Liver (tissue), 9 donors: ENCODE data around the gene SLC24A1. TPM values are rescaled to one million over a fixed set of nuclear protein-coding genes. Genes with fewer than 3 reads are reported as not detected.

ENCODE experiments used
- DNase-seq: peaks from one replicate; pipeline ENCODE4 v3.0.0-alpha.2; 2017; ENCODE audit warnings: low spot score
- H3K27ac ChIP-seq, 2 donors: one replicate each; pipeline ENCODE4 v1.7.0; 2013; ENCODE audit warnings: inconsistent platforms in 2 of 2, low read length in 2 of 2, control low read depth in 1 of 2, low read depth in 1 of 2, mild to moderate bottlenecking in 1 of 2
- H3K27me3 ChIP-seq, 4 donors: one replicate each; pipeline versions ENCODE4 v1.6.1 to v1.7.0; 2013; ENCODE audit warnings: low read length in 3 of 4, inconsistent platforms in 1 of 4, mild to moderate bottlenecking in 1 of 4, moderate library complexity in 1 of 4; ENCODE audit not compliant: control insufficient read depth in 4 of 4, insufficient read depth in 4 of 4
- H3K36me3 ChIP-seq, 4 donors: one replicate each; pipeline versions ENCODE4 v1.6.1 to v1.7.0; 2013; ENCODE audit warnings: low read length in 3 of 4, mild to moderate bottlenecking in 3 of 4, low read depth in 1 of 4, moderate library complexity in 1 of 4; ENCODE audit not compliant: control insufficient read depth in 4 of 4, insufficient read depth in 3 of 4
- H3K4me1 ChIP-seq, 4 donors: one replicate each; pipeline versions ENCODE4 v1.6.1 to v1.7.0; 2013; ENCODE audit warnings: low read length in 3 of 4, mild to moderate bottlenecking in 3 of 4, moderate library complexity in 1 of 4; ENCODE audit not compliant: control insufficient read depth in 4 of 4, insufficient read depth in 4 of 4
- H3K4me3 ChIP-seq, 3 donors: one replicate each; pipeline versions ENCODE4 v1.6.1 to v1.7.0; 2013; ENCODE audit warnings: low read length in 3 of 3, control low read depth in 1 of 3, low read depth in 1 of 3, mild to moderate bottlenecking in 1 of 3
- H3K9ac ChIP-seq, 2 donors: one replicate each; pipeline ENCODE4 v1.7.0; 2013; ENCODE audit warnings: low read length in 2 of 2, mild to moderate bottlenecking in 2 of 2, moderate library complexity in 2 of 2, control low read depth in 1 of 2, low read depth in 1 of 2
- H3K9me3 ChIP-seq, 4 donors: one replicate each; pipeline versions ENCODE4 v1.6.1 to v1.7.0; 2013; ENCODE audit warnings: low read length in 3 of 4; ENCODE audit not compliant: control insufficient read depth in 4 of 4
- ATF3 ChIP-seq: IDR thresholded peaks from 2 replicates; pipeline ENCODE4 v1.6.1; 2016; ENCODE audit warnings: antibody characterized with exemption
- CTCF ChIP-seq: fragments of 150-350 bp; IDR thresholded peaks from 2 replicates; pipeline ENCODE4 v1.5.1; 2017; ENCODE audit warnings: improper control_type of control experiment, low read depth, low read length; ENCODE audit not compliant: missing input control
- EGR1 ChIP-seq, 2 donors: IDR thresholded peaks; 2 replicates each; pipeline ENCODE4 v1.6.1; 2016 to 2018; ENCODE audit warnings: antibody characterized with exemption in 2 of 2, low read depth in 2 of 2
- FOXA2 ChIP-seq: IDR thresholded peaks from 2 replicates; pipeline ENCODE4 v1.6.1; 2016; ENCODE audit warnings: antibody characterized with exemption
- GABPA ChIP-seq, 2 donors: IDR thresholded peaks in 1 of 2; conservative IDR thresholded peaks in 1 of 2; 2 replicates each; pipeline ENCODE4 v1.6.1; 2016; ENCODE audit warnings: antibody characterized with exemption in 2 of 2, mild to moderate bottlenecking in 1 of 2, moderate library complexity in 1 of 2
- JUND ChIP-seq, 2 donors: IDR thresholded peaks; 2 replicates each; pipeline ENCODE4 v1.6.1; 2016; ENCODE audit warnings: antibody characterized with exemption in 2 of 2
- MAX ChIP-seq: IDR thresholded peaks from 2 replicates; pipeline ENCODE4 v1.6.1; 2016; ENCODE audit warnings: antibody characterized with exemption
- NR2F2 ChIP-seq: IDR thresholded peaks from 2 replicates; pipeline ENCODE4 v1.6.1; 2016; ENCODE audit warnings: antibody characterized with exemption
- RAD21 ChIP-seq, 2 donors: IDR thresholded peaks; 2 replicates each; pipeline ENCODE4 v1.6.1; 2016; ENCODE audit warnings: antibody characterized with exemption in 2 of 2, mild to moderate bottlenecking in 2 of 2
- RXRA ChIP-seq, 2 donors: IDR thresholded peaks; 2 replicates each; pipeline ENCODE4 v1.6.1; 2017 to 2018; ENCODE audit warnings: antibody characterized with exemption in 2 of 2, mild to moderate bottlenecking in 1 of 2
- SP1 ChIP-seq: IDR thresholded peaks from 2 replicates; pipeline ENCODE4 v1.6.1; 2018; ENCODE audit warnings: antibody characterized with exemption, mild to moderate bottlenecking
- TAF1 ChIP-seq: conservative IDR thresholded peaks from 2 replicates; pipeline ENCODE4 v1.6.1; 2016; ENCODE audit warnings: antibody characterized with exemption, mild to moderate bottlenecking
- YY1 ChIP-seq: IDR thresholded peaks from 2 replicates; pipeline ENCODE4 v1.6.1; 2016; ENCODE audit warnings: antibody characterized with exemption, mild to moderate bottlenecking
- ZBTB33 ChIP-seq: IDR thresholded peaks from 2 replicates; pipeline ENCODE4 v1.6.1; 2016; ENCODE audit warnings: antibody characterized with exemption
- WGBS: extraction: QIAGEN DNeasy Blood & Tissue Kit; methylation state at CpG from one replicate; pipeline ENCODE4 v1.1.7; 2013; 5-methylcytosine and 5-hydroxymethylcytosine counted together
- polyA plus RNA-seq, 2 donors: library from polyadenylated mRNA; stranded (reverse) in 1 of 2; unstranded in 1 of 2; fragments of 200-250 nt in 1 of 2; fragments of >200 nt in 1 of 2; fragmentation: Nextera tagmentation in 1 of 2; extraction: Ambion mirVana in 1 of 2; gene quantifications; one replicate each; pipeline versions ENCODE4 v1.2.1 to v1.2.3, GENCODE V29; 2013 to 2015
- total RNA-seq, 2 donors: library from RNA; depleted of rRNA; stranded (reverse); fragments of >200 nt; gene quantifications; one replicate each; pipeline ENCODE4 v1.2.3, GENCODE V29; 2014
- donor health status: healthy.
- donor health status: healthy.
- donor health status: healthy.
- donor health status: healthy.
- donor health status: healthy.

SLC24A1 gene
- total and polyA plus RNA-seq, 4 donors: 1.8 to 3.3 (median 2.2) TPM

GRCh38 chr15:65659502-65660052, 37.8 kb downstream of the SLC24A1 start:
- H3K36me3 ChIP-seq: peaks cover 7 to 44% (median 37%) of the 10 kb centered on the region in 4 donors
- H3K9ac ChIP-seq: no peak overlapping the region
- 88% methylated on average over 4 of the region's 4 CpGs for WGBS

GRCh38 chr15:65660927-65661326, 39.2 kb downstream of the SLC24A1 start:
- 95% methylated on average over 2 of the region's 2 CpGs for WGBS
- no peak overlapping the region for H3K9ac ChIP-seq
- H3K27ac ChIP-seq: no peak overlapping the region
- TF ChIP-seq RAD21 (IDR thresholded peaks at IDR 0.05) (no peak), EGR1 (IDR thresholded peaks at IDR 0.05; ENCODE audit: low read depth in 2 of 2) (no peak), FOXA2 (no peak), ATF3 (no peak), TAF1 (no peak), NR2F2 (no peak)
- DNase-seq: no peak
- no peak overlapping the region for H3K4me3 ChIP-seq
- H3K27me3 ChIP-seq: no peaks in the 10 kb centered on the region
- no peaks in the 10 kb centered on the region for H3K9me3 ChIP-seq
- H3K36me3 ChIP-seq: peaks cover 5 to 50% (median 40%) of the 10 kb centered on the region in 4 donors
- no peaks in the 10 kb centered on the region for H3K4me1 ChIP-seq

More at GRCh38 chr15:65659502-65660052, 37.8 kb downstream of the SLC24A1 start:
- TF ChIP-seq GABPA (IDR thresholded peaks at IDR 0.05 in 1 of 2, conservative IDR thresholded peaks at IDR 0.05 in 1 of 2) (no peak), JUND (IDR thresholded peaks at IDR 0.05) (no peak)
- DNase-seq: no peak
- H3K9me3 ChIP-seq: no peaks in the 10 kb centered on the region
- H3K4me3 ChIP-seq: no peak overlapping the region
- no peaks in the 10 kb centered on the region for H3K4me1 ChIP-seq
- H3K27ac ChIP-seq: no peak overlapping the region
- H3K27me3 ChIP-seq: no peaks in the 10 kb centered on the region

- Histone ChIP-seq H3K27ac (no peak overlapping the region), H3K9me3 (no peaks in the 10 kb centered on the region), H3K36me3 (peaks cover 10 to 55% (median 44%) of the 10 kb centered on the region in 4 donors), H3K4me1 (no peaks in the 10 kb centered on the region), H3K27me3 (no peaks in the 10 kb centered on the region), H3K4me3 (no peak overlapping the region), H3K9ac (no peak overlapping the region)
- no peak for DNase-seq
- TF ChIP-seq NR2F2 (no peak), CTCF (no peak), TAF1 (no peak), ATF3 (no peak), RXRA (IDR thresholded peaks at IDR 0.05) (no peak)
- 95% methylated on average over 3 of the region's 3 CpGs for WGBS
Observed at GRCh38 chr15:65663521-65663920, 41.8 kb downstream of the SLC24A1 start.

- DNase-seq: no peak
- H3K9me3 ChIP-seq: no peaks in the 10 kb centered on the region
- no peak overlapping the region for H3K9ac ChIP-seq
- H3K4me1 ChIP-seq: no peaks in the 10 kb centered on the region
- H3K36me3 ChIP-seq: peaks cover 10 to 63% (median 50%) of the 10 kb centered on the region in 4 donors
- H3K4me3 ChIP-seq: no peak overlapping the region
- no peak overlapping the region for H3K27ac ChIP-seq
- no peaks in the 10 kb centered on the region for H3K27me3 ChIP-seq
- 91% methylated on average over 3 of the region's 3 CpGs for WGBS
- no peak for TF ChIP-seq FOXA2
- no peak for TF ChIP-seq ATF3
- TF ChIP-seq SP1: no peak
- TF ChIP-seq EGR1 (IDR thresholded peaks at IDR 0.05; ENCODE audit: low read depth in 2 of 2): no peak
- TF ChIP-seq TAF1: no peak
- TF ChIP-seq RXRA (IDR thresholded peaks at IDR 0.05): no peak
- TF ChIP-seq YY1: no peak
- no peak for TF ChIP-seq ZBTB33
- no peak for TF ChIP-seq JUND (IDR thresholded peaks at IDR 0.05)
- TF ChIP-seq NR2F2: no peak
- no peak for TF ChIP-seq GABPA (IDR thresholded peaks at IDR 0.05 in 1 of 2, conservative IDR thresholded peaks at IDR 0.05 in 1 of 2)
- TF ChIP-seq CTCF: no peak
- no peak for TF ChIP-seq MAX
Observed at GRCh38 chr15:65666257-65666656, 44.5 kb downstream of the SLC24A1 start.
